Adrenal gland (tissue), 12 donors: ENCODE data around the gene SCN1B. TPM values are rescaled to one million over a fixed set of nuclear protein-coding genes. Genes with fewer than 3 reads are reported as not detected.

Experiments
- DNase-seq, 7 donors: peaks; one replicate each; pipeline ENCODE4 v3.0.0-alpha.2; 2019 to 2020
- H3K27ac ChIP-seq, 5 donors: fragments of 200-600 bp; sonication (generic) in 4 of 5; 1 replicate in 3 of 5; 2 replicates in 2 of 5; pipeline versions ENCODE4 v1.5.1 to v1.8.0; 2016 to 2020; ENCODE audit warnings: mild to moderate bottlenecking in 1 of 5
- H3K27me3 ChIP-seq: fragments of 200-600 bp; 2 replicates; pipeline ENCODE4 v1.8.0; 2021
- H3K36me3 ChIP-seq, 2 donors: fragments of 200-600 bp; replicated peaks in 1 of 2; 1 replicate in 1 of 2; 2 replicates in 1 of 2; pipeline versions ENCODE4 v1.5.1 to v1.8.0; 2018 to 2022
- H3K4me1 ChIP-seq, 2 donors: fragments of 200-600 bp; replicated peaks in 1 of 2; 1 replicate in 1 of 2; 2 replicates in 1 of 2; pipeline versions ENCODE4 v1.5.1 to v1.8.0; 2018 to 2021
- H3K4me3 ChIP-seq, 4 donors: fragments of 200-600 bp; sonication (generic) in 3 of 4; one replicate each; pipeline ENCODE4 v1.5.1; 2016 to 2018
- H3K9me3 ChIP-seq, 3 donors: fragments of 200-600 bp; sonication (generic) in 1 of 3; replicated peaks in 1 of 3; 1 replicate in 2 of 3; 2 replicates in 1 of 3; pipeline versions ENCODE4 v1.5.1 to v1.8.0; 2016 to 2021
- POLR2A ChIP-seq, 2 donors: fragments of 450-650 bp; IDR thresholded peaks; one replicate each; pipeline ENCODE4 v1.6.1; 2017; ENCODE audit warnings: antibody characterized with exemption in 2 of 2, mild to moderate bottlenecking in 2 of 2, moderate library complexity in 1 of 2
- WGBS, 4 donors: extraction: QIAGEN DNeasy Blood & Tissue Kit in 2 of 4; methylation state at CpG; one replicate each; pipeline versions ENCODE4 v1.1.5 to v1.1.7; 2013 to 2017; 5-methylcytosine and 5-hydroxymethylcytosine counted together
- intact Hi-C, 2 donors: fragments of 100-400 bp; cut with DNase I; formaldehyde crosslinking; loops; one replicate each; pipeline versions ENCODE4 v1.14.1 to v1.15.0; 2022 to 2023
- polyA plus RNA-seq, 3 donors: library from polyadenylated mRNA; stranded (reverse); fragments of 200-250 nt in 2 of 3; fragments of 350-450 nt in 1 of 3; fragmentation: Illumina TruSeq in 1 of 3; extraction: RNeasy Lipid Tissue Mini Kit (QIAGEN cat#74804) in 1 of 3; gene quantifications; one replicate each; pipeline ENCODE4 v1.2.3, GENCODE V29; 2013 to 2014
- total RNA-seq, 9 donors: library from RNA; depleted of rRNA in 4 of 9; stranded (reverse); fragments of >200 nt in 4 of 9; fragments of 120-200 nt in 1 of 9; fragmentation: NEBNext Ultra II Directional in 1 of 9; extraction: Animal tissue kit (Norgen Biotek cat#: 25700) in 1 of 9; gene quantifications; one replicate each; pipeline versions ENCODE4 v1.1.0 to v1.2.4, GENCODE V29; 2013 to 2023
- TF ChIP-seq, protein P1 (sequence below), 6 experiments: fragments of 450-650 bp in 4 of 6; fragments of 200-600 bp in 2 of 6; sonication (generic) in 1 of 6; IDR thresholded peaks; 1 replicate in 5 of 6; 2 replicates in 1 of 6; pipeline versions ENCODE4 v1.5.1 to v1.8.0; 2016 to 2021; ENCODE audit warnings: antibody characterized with exemption in 6 of 6, mild to moderate bottlenecking in 2 of 6, moderate library complexity in 1 of 6
- donor health status: healthy with polysubstance abuse.
- donor health status: Bipolar disorder and iron deficiency.
- donor health status: DM: yes; HTN: yes; CAD: no.
- donor health status: DM: no; HTN: no; CAD: no.
- donor health status: DM: no; HTN: no; CAD: no.
- donor health status: DM: yes; HTN: yes; CAD: no.

Gene SCN1B
- total and polyA plus RNA-seq, 12 donors = 0.83 to 34.5 (median 13.8) TPM

GRCh38 chr19:34985249-34986022 lies 44.8 kb upstream of the SCN1B start:
- DNase-seq = peak in 5 of 7 donors; percentile 53 to 82 (median 71)
- Histone ChIP-seq H3K27ac (peak overlapping the region in 1 of 5 donors; percentile 67), H3K27me3 (no peaks in the 10 kb centered on the region), H3K9me3 (no peaks in the 10 kb centered on the region), H3K4me1 (peaks cover 0 to 5% of the 10 kb centered on the region in 2 donors), H3K36me3 (no peaks in the 10 kb centered on the region), H3K4me3 (no peak overlapping the region)
- 27 to 34% (median 30%) methylated on average over 6 to 7 of the region's 7 CpGs for WGBS, 4 donors
- intact Hi-C loops = no loop called here
- TF ChIP-seq, protein P1, sequence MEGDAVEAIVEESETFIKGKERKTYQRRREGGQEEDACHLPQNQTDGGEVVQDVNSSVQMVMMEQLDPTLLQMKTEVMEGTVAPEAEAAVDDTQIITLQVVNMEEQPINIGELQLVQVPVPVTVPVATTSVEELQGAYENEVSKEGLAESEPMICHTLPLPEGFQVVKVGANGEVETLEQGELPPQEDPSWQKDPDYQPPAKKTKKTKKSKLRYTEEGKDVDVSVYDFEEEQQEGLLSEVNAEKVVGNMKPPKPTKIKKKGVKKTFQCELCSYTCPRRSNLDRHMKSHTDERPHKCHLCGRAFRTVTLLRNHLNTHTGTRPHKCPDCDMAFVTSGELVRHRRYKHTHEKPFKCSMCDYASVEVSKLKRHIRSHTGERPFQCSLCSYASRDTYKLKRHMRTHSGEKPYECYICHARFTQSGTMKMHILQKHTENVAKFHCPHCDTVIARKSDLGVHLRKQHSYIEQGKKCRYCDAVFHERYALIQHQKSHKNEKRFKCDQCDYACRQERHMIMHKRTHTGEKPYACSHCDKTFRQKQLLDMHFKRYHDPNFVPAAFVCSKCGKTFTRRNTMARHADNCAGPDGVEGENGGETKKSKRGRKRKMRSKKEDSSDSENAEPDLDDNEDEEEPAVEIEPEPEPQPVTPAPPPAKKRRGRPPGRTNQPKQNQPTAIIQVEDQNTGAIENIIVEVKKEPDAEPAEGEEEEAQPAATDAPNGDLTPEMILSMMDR (IDR thresholded peaks at IDR 0.05) = no peak
- no peak for TF ChIP-seq POLR2A (IDR thresholded peaks at IDR 0.05)

DNA sequence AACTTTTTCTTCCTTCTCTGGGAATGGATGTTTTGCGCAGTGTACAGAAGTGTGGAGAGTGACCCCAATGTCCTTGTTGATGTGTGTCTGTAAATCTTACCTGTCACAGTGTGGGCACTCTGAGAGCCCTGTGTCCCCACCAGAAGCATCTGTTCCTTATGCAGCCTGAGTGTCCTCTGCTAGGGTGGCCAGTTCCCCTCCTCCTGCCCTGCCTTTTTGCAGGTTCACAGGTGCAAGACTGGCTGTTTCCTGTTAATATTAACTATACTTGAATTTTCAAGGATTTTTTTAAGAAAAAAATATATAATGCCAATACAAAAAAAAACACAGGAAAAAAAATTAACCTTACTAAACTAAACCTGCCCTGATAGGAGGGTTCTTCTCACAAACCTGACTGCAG lies 42.2 kb upstream of the SCN1B start:
- Histone ChIP-seq H3K9me3 (no peaks in the 10 kb centered on the region), H3K27me3 (no peaks in the 10 kb centered on the region), H3K4me1 (peaks cover 0 to 5% of the 10 kb centered on the region in 2 donors), H3K4me3 (no peak overlapping the region), H3K36me3 (no peaks in the 10 kb centered on the region), H3K27ac (no peak overlapping the region)
- no peak for DNase-seq
- 100% methylated on average over 1 of the region's 1 CpG for WGBS, 4 donors
- intact Hi-C loops = no loop called here
- TF ChIP-seq, protein P1 (IDR thresholded peaks at IDR 0.05) = no peak
- no peak for TF ChIP-seq POLR2A (IDR thresholded peaks at IDR 0.05)

DNA sequence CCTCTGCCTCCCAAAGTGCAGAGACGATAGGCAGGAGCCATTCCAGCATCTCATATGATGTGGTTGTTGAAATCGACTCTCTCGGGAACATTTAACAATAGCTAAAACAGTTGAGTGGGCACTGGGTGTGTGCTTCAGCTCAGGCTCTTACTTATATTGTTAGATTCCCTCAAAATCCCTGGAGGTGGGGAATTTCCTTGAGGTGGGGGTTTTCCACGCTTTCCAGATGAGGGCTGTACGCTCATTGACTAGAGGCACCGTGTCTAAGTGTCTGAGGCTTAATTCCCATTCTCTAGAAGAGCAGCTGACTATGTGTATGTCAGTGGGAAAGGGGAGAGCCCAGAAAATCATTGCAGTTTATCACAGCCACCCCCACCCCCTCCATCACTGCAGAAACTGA lies 41.0 kb upstream of the SCN1B start:
- 85 to 92% (median 89%) methylated on average over 6 of the region's 6 CpGs for WGBS, 4 donors
- TF ChIP-seq, protein P1 (IDR thresholded peaks at IDR 0.05) = no peak
- TF ChIP-seq POLR2A (IDR thresholded peaks at IDR 0.05) = no peak

DNA sequence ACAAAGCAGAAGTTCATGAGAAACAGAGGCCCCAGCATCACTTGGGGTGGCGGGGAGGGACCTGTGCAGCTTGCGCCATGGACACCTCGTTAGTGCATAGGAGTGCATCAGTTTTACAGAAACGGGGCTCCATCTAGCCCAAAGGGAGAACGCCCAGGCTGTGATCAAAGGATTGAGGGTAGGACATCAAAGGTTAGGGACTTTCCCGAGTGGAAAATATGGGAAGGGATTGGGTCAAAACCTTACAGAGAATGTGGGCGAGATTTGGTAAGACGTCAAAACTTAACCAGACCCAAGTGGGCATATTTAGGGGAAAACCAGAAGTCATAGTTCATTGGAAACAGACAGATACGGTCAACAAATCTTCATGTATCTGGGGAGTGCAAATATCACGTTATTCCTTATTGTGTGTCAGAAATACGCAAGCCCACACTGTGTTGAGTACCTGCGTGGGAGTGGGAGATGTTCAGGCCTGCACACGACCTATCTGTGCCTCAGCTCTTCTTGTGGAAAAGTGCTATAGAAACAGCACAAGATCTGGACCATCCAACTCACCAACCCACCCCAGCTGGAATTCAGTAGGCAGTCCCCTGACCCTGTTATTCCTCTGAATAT lies 39.6 kb upstream of the SCN1B start:
- Histone ChIP-seq H3K9me3 (no peaks in the 10 kb centered on the region), H3K36me3 (no peaks in the 10 kb centered on the region), H3K27ac (no peak overlapping the region), H3K4me1 (peaks cover 0 to 9% of the 10 kb centered on the region in 2 donors), H3K27me3 (no peaks in the 10 kb centered on the region), H3K4me3 (no peak overlapping the region)
- no peak for DNase-seq
- 83 to 88% (median 84%) methylated on average over 13 of the region's 13 CpGs for WGBS, 4 donors
- intact Hi-C loops = no loop called here
- TF ChIP-seq, protein P1 (IDR thresholded peaks at IDR 0.05) = no peak
- no peak for TF ChIP-seq POLR2A (IDR thresholded peaks at IDR 0.05)

More for the DNA sequence above, 41.0 kb upstream of the SCN1B start:
- intact Hi-C loops = no loop called here
- Histone ChIP-seq H3K27ac (no peak overlapping the region), H3K4me1 (peaks cover 0 to 5% of the 10 kb centered on the region in 2 donors), H3K4me3 (no peak overlapping the region), H3K9me3 (no peaks in the 10 kb centered on the region), H3K27me3 (no peaks in the 10 kb centered on the region), H3K36me3 (no peaks in the 10 kb centered on the region)
- DNase-seq = no peak
